ENCODE results near the gene FRY.

The FRY gene

GRCh38 chr13:32209652-32210051, 178.1 kb downstream of the FRY start:
- H3K4me3 ChIP-seq (ENCODE audit: low read depth, low read length) = no peak overlapping the region
- DNase-seq (ENCODE audit: low read depth) = no peak
- TF ChIP-seq, protein P1, sequence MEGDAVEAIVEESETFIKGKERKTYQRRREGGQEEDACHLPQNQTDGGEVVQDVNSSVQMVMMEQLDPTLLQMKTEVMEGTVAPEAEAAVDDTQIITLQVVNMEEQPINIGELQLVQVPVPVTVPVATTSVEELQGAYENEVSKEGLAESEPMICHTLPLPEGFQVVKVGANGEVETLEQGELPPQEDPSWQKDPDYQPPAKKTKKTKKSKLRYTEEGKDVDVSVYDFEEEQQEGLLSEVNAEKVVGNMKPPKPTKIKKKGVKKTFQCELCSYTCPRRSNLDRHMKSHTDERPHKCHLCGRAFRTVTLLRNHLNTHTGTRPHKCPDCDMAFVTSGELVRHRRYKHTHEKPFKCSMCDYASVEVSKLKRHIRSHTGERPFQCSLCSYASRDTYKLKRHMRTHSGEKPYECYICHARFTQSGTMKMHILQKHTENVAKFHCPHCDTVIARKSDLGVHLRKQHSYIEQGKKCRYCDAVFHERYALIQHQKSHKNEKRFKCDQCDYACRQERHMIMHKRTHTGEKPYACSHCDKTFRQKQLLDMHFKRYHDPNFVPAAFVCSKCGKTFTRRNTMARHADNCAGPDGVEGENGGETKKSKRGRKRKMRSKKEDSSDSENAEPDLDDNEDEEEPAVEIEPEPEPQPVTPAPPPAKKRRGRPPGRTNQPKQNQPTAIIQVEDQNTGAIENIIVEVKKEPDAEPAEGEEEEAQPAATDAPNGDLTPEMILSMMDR (IDR thresholded peaks at IDR 0.05; ENCODE audit: control insufficient read depth, extremely low read depth, insufficient read depth) = no peak

DNA sequence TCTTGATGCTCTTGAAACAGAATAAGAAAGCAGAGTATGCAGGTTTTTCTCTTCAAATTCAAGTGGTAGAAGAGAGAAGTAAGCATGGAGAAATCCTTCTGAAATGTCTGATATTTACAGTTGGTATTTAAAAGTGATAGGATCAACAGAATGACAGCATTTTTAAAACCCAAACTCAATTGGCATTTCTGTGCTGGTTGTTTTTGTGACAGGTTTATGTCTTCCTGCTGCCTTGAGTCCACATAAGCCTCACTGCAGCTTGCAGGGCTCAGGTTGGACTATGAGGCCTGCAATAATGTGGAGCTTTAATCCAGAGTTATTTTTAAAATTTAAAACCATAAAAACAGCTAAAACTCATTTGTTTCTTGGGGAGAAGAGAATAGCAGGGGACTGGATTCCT, 178.5 kb downstream of the FRY start:
- no peak overlapping the region for H3K4me3 ChIP-seq (ENCODE audit: low read depth, low read length)
- no peak for DNase-seq (ENCODE audit: low read depth)
- TF ChIP-seq, protein P1 (IDR thresholded peaks at IDR 0.05; ENCODE audit: control insufficient read depth, extremely low read depth, insufficient read depth) = no peak

DNA sequence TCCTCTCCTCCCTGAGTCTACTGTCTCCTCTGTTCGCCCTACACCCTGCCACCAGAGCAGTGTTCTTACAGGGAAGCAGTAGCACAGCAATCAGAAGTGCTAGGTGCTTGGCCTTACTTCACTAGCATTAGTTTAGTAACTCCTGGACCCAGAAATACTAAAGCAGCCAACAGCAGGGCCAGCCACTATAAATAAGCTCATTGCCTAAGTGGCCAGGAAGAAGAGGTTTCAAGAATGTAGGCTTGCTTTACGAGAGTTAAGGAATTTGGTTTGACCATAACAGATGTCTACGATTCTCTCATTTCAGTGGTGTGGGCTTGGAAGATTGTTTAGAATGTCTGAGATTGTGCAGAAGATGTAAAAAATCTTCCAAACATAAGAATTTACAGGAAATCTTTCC, 180.2 kb downstream of the FRY start:
- TF ChIP-seq, protein P1 (IDR thresholded peaks at IDR 0.05; ENCODE audit: control insufficient read depth, extremely low read depth, insufficient read depth) = no peak
- no peak overlapping the region for H3K4me3 ChIP-seq (ENCODE audit: low read depth, low read length)
- no peak for DNase-seq (ENCODE audit: low read depth)

DNA sequence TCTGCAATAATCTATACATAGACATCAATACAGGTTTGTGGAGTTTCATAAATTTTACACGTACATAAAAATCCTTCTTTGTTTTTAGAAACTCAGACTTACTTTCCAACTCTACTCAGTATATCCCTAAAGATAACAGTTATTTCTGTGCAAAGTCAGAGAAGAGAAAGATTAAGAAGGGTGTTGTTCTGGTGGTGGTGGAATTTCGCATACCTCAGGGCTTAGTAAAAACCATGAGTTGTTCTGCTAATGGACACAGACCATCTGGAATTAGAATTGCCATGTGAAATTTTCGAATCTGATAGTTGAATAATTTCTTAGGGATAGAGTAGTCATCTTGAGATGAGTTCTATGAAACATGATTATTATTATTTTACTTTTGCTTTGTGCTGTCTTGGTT, 180.8 kb downstream of the FRY start:
- no peak overlapping the region for H3K4me3 ChIP-seq (ENCODE audit: low read depth, low read length)
- TF ChIP-seq, protein P1 (IDR thresholded peaks at IDR 0.05; ENCODE audit: control insufficient read depth, extremely low read depth, insufficient read depth) = no peak
- DNase-seq (ENCODE audit: low read depth) = no peak

GRCh38 chr13:32213626-32214025, 182.1 kb downstream of the FRY start:
- no peak for DNase-seq (ENCODE audit: low read depth)
- TF ChIP-seq, protein P1 (IDR thresholded peaks at IDR 0.05; ENCODE audit: control insufficient read depth, extremely low read depth, insufficient read depth) = no peak
- no peak overlapping the region for H3K4me3 ChIP-seq (ENCODE audit: low read depth, low read length)

DNA sequence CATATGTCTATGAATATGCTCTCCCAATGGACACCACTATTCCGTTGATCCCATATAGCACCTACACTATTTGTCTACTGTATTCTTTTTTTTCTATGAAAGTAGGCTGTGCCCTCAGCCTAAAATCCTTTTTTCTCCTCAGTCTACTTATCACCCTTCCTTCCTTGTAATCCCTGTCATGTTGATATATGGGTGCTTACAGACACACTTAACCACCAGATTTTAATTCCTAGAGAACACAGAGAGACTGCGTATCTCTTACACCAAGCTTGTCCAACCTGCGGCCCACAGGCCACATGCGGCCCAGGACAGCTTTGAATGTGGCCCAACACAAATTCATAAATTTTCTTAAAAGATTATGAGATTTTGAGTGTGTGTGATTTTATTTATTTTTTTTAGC, 182.5 kb downstream of the FRY start:
- TF ChIP-seq, protein P1 (IDR thresholded peaks at IDR 0.05; ENCODE audit: control insufficient read depth, extremely low read depth, insufficient read depth) = no peak
- DNase-seq (ENCODE audit: low read depth) = no peak
- H3K4me3 ChIP-seq (ENCODE audit: low read depth, low read length) = no peak overlapping the region

- no peak for DNase-seq (ENCODE audit: low read depth)
- TF ChIP-seq, protein P1 (IDR thresholded peaks at IDR 0.05; ENCODE audit: control insufficient read depth, extremely low read depth, insufficient read depth) = no peak
- H3K4me3 ChIP-seq (ENCODE audit: low read depth, low read length) = no peak overlapping the region
Measured at GRCh38 chr13:32216281-32216680, 184.7 kb downstream of the FRY start.

Measured in LNCaP clone FGC (cell line).